HG03565 (cell line): Measurements from ENCODE around the gene FEM1A.
"Not testable (repeated sequence)": the region's sequence is repeated elsewhere in the genome, so short reads cannot be mapped to it uniquely, and the experiment has no call there.

Experiments
- ATAC-seq: cut with Tn5 transposase; IDR thresholded peaks from one replicate; pipeline ENCODE4 v1.9.1; 2021; ENCODE audit warnings: mild to moderate bottlenecking, moderate library complexity; ENCODE audit not compliant: unreplicated experiment

FEM1A gene

DNA sequence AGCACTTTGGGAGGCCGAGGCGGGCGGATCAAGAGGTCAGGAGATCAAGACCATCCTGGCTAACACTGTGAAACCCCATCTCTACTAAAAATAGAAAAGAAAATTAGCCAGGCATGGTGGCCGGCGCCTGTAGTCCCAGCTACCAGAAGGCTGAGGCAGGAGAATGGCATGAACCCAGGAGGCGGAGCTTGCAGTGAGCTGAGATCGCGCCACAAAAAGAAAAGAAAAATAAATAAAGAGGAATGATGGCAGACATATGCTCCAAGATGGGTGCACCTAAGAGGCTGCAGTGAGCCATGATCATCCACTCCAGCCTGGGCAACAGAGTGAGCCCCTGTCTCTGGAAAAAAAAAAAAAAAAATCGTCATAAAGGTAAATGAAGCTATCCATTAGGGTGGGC, 54.4 kb downstream of the FEM1A start:
- not testable (repeated sequence) for ATAC-seq

DNA sequence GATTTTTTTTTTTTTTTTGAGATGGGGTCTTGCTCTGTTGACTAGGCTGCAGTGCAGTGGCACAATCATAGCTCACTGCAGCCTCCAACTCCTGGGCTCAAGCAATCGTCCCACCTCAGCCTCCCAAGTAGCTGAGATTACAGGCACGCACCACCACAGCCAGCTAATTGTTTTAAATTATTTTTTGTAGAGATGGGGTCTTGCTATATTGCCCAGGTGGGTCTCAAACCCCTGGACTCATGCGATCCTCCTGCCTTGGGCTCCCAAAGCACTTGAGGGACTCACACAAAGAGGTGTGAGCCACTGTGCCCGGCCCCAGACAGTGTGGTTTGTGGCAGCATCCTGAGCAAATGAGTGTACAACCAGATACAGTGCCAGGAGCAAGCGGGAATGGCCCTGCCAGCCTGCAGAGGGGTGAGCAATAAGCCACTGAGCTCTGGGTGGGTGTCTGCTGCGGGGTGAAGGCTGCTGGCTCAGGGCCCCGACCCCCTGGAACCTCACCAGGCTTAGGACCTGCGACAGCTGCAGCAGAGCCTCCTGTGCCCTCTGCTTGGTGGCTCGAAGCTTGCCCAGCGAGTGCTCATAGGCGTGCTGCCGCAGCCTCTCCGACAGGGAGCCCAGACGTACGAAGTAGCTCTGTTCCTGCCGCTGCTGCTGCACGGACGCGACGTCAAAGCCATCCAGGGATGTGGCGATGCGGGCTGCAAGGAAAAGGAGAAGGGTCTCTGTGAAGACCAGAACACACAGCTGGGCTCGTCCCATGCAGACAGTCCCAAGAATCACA, 55.8 kb downstream of the FEM1A start:
- no peak for ATAC-seq

DNA sequence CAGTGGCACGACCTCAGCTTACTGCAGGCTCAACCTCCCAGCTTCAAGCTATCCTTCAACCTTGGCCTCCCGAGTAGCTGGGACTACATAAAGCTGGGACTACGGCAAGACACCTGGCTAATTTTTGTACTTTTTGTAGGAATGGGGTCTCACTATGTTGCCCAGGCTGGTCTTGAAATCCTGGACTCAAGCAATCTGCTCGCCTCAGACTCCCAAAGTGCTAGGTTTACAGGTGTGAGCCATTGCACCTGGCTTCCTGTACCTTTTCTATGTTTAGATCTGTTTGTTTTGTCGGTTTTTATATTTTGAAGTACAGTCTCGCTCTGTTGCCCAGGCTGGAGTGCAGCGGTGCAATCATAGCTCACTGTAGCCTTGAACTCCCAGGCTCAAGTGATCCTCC, 57.5 kb downstream of the FEM1A start:
- no peak for ATAC-seq
